ENCODE measurements around the gene IVL.

IVL gene

DNA sequence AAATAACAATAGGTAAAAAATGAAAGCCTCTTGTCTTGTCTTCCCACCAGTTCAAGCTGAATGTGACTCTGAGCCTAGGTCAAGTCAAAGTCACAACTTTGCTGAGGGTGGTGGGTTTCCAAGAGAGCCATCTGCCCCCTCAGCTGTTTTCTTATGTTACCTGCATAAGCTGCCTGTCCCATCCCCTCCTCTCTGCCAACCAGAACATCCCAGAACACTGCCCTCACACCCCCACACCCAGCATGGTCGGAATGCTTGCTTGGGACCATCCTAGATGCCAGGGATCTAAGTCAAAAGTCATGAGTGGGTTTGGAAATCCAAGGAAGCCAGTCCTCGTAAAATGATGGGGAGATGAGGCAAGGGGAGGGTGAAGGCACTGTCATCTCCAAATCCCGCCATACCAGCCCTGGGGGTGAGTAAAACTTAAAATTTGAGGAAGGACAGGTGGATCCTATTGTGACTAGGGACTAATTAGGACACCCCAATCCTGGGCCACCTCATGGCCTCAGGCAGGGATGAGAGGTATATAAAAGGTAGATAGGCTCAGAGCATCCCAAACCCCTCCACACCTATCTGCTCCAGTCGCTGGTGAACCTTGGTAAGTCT, 38.4 kb downstream of the IVL start, which contains the start of gene SPRR5:
Gene SPRR5, plus strand, starts transcription at position 556 of the 606 bp plus-strand sequence. CDS start 1,349 bp downstream, outside the sequence.
- no peak for DNase-seq (ENCODE audit: low spot score)

DNA sequence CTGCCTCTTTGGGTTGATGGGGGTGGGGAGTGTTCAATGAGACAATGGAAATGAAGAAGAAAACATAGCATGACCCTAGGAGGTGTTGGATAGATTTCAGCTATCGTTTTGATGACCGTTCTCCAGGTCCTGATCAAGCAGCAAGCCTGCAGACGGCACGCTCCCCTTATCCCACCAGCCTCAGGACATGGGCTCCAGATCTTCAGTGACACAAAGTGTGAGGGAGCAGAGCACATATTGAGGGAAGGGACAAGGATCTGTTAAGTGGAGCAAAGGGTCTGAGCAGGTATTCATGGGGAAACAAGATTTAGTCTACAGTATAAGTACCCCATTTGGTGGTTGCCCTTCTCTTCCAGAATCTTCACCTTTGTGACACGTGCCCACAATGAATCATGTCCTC, 43.4 kb downstream of the IVL start:
- no peak for DNase-seq (ENCODE audit: low spot score)

DNA sequence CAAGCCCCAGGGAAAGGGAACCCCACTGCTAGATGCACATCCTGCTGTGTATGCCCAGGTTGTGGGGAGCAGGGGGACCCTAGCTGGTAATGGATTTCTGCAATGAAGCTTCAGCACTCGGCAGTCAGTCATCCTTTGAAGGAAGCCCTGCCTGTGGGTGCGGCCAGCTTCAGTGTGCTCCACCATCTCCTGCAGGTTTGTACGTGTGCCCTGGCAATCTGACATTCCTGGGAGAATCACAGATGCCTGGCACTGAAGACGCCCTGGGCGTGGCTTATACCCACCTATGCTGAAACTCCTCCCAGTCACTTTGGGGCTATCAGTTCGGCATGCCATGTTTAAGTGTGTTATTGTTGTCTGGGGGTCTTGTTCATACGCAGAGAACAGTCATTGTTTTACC, 45.4 kb downstream of the IVL start:
- DNase-seq (ENCODE audit: low spot score), result no peak

DNA sequence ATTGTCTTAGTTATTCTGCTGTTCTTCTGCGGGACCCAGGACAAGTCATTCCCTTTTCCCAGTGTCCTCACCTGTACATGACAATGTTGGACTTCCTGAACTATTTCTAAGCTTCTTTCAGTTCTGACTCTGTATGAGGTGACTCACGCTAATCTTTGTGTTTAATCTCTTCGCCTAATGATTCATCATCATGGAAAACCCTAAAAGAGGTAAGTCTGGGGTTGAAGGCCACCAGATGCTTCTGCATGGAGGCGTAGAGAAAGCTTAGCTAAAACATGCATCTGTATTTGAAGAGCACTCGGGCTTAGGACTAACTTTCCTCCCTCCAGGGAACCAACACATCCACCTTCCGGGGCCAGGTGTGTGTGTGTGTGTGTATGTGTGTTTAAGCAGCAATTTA, 46.1 kb downstream of the IVL start:
- no peak for DNase-seq (ENCODE audit: low spot score)

DNA sequence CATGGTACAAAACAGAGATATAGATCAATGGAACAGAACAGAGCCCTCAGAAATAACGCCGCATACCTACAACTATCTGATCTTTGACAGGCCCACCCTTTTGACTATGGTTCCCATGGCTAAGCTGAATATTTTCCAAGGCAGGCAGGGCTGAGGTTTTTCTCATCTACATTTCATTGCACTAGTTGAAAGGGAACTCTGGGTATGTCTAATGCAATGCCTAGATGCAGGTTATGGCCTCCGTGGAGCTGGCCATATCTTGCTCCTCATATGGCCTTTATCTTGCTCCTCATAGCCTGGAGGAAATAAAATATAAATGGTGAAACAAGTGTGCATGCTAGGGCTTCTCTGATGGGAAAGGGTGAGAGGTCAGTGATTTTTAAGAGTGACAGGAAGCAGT, 49.2 kb downstream of the IVL start:
- DNase-seq (ENCODE audit: low spot score), result no peak

DNA sequence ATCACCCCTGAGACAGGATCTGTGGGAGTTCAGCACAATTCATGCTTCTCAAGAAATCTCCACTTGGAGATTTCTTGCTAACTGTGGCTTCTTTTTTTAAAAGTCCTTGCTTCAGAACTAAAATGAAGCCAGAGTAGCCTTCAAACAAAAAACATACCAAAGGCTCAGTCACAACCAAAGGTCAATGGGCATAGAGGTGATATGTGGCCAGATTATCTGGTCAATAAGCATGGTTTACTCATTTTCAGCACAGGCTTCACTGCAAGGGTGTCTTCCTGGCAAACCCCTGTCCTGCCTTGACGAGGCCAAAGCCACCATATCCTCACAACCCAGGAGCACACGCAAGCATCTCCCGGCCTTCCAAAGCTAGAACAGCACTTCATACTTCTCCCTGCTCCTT, 50.9 kb downstream of the IVL start:
- no peak for DNase-seq (ENCODE audit: low spot score)

DNA sequence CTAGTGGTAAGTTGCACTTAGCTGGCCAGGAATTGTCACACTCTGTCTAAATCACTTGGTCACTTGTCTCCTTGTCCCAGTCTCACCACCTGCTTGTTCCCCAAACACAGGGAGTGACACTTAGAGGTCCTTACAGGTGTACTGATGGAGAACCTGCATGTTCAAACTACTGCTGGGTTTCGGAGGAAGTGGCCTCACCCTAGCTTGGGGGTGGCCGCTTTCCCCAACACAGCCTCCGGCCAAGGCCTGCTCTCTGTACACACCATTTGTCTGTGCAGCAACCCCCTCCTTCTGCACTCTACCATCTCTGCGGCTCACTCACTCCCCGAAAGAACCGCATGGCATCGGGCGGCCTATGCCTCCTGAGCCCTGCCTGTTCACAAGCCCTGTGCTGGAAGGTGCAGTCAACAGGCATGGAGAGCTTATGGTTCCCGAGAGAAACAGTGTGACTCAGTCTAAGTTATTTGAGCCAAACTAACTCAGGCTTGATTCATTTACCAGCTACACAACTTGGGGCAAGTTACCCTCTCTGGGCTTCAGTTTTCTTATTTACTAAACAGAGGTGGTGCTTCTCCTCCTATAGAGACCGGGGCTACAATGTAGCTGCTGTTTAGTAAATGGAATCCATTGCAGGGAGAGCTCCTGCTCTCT, 51.6 kb downstream of the IVL start:
- DNase-seq (ENCODE audit: low spot score), result no peak

DNA sequence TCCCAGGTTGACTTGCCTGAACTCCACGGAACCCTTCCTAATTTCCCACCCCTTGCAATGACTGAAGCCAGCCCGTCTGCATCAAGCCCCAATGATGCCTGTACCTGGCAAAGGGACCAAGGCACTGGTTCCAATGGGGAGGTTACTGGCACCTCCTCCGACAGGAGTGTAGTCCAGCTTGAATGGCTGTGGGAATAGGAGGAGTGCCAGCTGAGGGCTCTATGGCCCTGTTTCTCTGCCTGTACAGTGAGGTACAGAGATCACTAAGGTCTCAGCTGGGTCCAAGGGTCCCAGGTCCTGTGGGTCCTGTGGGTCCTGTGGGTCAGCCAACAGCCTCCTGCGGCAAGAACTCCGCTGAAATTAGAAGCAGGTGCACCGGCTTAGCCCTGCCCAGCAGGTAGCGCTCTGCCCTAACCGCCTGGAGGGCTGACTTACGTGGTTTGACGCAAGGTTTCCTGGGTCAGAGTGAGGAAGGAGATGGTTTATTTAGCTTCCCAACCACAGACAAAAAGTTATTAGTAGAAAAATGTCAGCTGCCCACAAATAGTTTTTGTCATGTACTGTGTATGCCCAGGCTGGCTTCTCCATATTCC, 52.2 kb downstream of the IVL start:
- DNase-seq (ENCODE audit: low spot score), result no peak

Measured in CD4-positive, alpha-beta T cell treated with Interleukin-2 at 100 ng/mL for 4 hours (primary cell).